Vagina (tissue), 2 donors: Measurements from ENCODE around the gene ICE1.

Source experiments
- POLR2AphosphoS5 ChIP-seq, 2 donors: sonication (generic); formaldehyde crosslinking; IDR thresholded peaks; one replicate each; pipeline ENCODE4 v1.9.0; 2017; ENCODE audit warnings: antibody characterized with exemption in 2 of 2, mild to moderate bottlenecking in 2 of 2, low read depth in 1 of 2; ENCODE audit not compliant: insufficient read depth in 1 of 2
- TF ChIP-seq, protein P1 (sequence below), 3 experiments: fragments of 450-650 bp in 2 of 3; fragments of 200-600 bp in 1 of 3; sonication (generic) in 1 of 3; IDR thresholded peaks; one replicate each; pipeline ENCODE4 v1.5.1; 2017 to 2019; ENCODE audit warnings: antibody characterized with exemption in 3 of 3, mild to moderate bottlenecking in 2 of 3, moderate library complexity in 2 of 3

DNA sequence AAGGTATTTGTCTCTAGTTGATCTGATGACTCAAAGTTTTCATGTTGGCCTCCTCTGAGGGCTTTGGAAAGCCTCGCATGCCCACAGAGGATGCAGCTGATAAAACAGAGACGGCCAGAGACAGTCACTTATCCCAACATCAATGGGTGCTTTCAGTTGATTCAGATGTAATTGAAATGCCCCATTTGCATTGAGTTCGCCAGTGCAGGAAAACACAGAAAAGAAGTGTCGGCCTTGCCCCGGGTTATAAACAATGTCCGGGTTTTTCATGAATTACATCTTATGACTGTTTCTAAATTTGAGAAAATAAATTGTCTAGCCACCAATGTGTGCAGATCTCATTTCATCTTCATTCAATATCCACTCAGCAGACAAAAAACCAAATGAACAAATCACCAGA lies 42.2 kb upstream of the ICE1 start:
- TF ChIP-seq, protein P1, sequence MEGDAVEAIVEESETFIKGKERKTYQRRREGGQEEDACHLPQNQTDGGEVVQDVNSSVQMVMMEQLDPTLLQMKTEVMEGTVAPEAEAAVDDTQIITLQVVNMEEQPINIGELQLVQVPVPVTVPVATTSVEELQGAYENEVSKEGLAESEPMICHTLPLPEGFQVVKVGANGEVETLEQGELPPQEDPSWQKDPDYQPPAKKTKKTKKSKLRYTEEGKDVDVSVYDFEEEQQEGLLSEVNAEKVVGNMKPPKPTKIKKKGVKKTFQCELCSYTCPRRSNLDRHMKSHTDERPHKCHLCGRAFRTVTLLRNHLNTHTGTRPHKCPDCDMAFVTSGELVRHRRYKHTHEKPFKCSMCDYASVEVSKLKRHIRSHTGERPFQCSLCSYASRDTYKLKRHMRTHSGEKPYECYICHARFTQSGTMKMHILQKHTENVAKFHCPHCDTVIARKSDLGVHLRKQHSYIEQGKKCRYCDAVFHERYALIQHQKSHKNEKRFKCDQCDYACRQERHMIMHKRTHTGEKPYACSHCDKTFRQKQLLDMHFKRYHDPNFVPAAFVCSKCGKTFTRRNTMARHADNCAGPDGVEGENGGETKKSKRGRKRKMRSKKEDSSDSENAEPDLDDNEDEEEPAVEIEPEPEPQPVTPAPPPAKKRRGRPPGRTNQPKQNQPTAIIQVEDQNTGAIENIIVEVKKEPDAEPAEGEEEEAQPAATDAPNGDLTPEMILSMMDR (IDR thresholded peaks at IDR 0.05): no peak
- TF ChIP-seq POLR2AphosphoS5 (IDR thresholded peaks at IDR 0.05; ENCODE audit: insufficient read depth in 1 of 2, low read depth in 1 of 2): no peak
